GM12801 (cell line): ENCODE measurements around the gene CALML4.

Experiments
- TF ChIP-seq, protein P1 (sequence below): IDR thresholded peaks from one replicate; pipeline ENCODE4 v1.5.1; 2011; ENCODE audit warnings: control low read depth; ENCODE audit not compliant: insufficient read length; ENCODE audit errors: extremely low read depth

The CALML4 gene

DNA sequence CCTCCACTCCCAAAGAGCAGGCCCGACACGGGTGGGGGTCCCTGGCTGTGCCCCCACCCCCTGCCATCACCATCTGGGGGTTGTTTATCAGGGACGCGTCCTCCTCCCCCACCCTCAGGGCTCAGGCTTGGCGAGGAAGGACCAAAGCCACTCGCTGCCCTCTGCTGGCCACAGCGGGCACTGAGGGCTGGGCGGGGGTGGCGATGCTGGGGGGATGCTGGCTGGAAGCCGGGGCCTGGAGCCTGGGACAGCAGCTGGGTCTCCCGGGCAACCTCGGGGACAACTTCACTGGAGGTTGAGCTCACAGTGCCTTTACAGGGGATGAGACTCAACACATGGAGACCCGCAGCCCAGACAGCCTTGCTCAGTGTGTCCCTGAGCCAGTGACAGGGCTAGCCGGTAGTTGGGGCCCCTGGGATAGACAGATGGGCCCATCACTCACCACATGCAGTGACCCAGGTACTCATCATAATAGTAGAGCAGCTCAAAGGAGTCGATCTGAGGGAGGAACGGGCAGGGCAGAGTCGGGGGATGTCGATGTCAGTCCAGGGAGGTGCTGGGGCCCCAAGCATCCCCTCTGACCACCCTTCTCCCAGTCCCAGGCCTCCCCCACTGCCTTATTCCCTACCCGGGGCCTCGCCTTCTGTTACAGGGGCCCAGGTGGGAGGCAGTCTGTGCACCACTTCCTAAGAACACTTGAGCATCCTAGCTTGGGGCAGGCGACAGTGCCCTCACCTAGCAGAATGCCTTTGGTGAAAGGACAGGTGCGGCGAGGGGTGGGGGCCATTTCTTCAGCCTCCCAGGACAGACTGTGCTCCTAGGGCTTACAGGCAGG, 5.9 kb upstream of the CALML4 start:
- TF ChIP-seq, protein P1, sequence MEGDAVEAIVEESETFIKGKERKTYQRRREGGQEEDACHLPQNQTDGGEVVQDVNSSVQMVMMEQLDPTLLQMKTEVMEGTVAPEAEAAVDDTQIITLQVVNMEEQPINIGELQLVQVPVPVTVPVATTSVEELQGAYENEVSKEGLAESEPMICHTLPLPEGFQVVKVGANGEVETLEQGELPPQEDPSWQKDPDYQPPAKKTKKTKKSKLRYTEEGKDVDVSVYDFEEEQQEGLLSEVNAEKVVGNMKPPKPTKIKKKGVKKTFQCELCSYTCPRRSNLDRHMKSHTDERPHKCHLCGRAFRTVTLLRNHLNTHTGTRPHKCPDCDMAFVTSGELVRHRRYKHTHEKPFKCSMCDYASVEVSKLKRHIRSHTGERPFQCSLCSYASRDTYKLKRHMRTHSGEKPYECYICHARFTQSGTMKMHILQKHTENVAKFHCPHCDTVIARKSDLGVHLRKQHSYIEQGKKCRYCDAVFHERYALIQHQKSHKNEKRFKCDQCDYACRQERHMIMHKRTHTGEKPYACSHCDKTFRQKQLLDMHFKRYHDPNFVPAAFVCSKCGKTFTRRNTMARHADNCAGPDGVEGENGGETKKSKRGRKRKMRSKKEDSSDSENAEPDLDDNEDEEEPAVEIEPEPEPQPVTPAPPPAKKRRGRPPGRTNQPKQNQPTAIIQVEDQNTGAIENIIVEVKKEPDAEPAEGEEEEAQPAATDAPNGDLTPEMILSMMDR = no peak

DNA sequence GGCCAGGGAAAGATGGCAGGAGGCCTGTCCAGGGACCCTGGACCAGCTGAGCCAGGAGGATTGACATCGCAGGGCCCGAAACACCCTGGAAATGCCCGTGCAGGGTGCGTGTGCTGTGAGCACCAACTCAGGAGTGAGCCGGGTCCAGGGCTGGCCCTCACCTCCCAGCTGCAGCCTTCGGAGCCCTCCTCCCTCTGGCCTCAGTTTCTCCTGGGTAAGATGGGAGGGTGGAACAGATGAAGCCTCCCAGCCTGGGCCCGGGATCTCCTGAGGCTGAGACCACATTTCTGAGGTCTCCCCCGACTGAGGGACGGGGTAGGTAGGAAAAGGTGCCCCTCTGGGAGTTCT, 5.3 kb upstream of the CALML4 start:
- TF ChIP-seq, protein P1 = no peak

DNA sequence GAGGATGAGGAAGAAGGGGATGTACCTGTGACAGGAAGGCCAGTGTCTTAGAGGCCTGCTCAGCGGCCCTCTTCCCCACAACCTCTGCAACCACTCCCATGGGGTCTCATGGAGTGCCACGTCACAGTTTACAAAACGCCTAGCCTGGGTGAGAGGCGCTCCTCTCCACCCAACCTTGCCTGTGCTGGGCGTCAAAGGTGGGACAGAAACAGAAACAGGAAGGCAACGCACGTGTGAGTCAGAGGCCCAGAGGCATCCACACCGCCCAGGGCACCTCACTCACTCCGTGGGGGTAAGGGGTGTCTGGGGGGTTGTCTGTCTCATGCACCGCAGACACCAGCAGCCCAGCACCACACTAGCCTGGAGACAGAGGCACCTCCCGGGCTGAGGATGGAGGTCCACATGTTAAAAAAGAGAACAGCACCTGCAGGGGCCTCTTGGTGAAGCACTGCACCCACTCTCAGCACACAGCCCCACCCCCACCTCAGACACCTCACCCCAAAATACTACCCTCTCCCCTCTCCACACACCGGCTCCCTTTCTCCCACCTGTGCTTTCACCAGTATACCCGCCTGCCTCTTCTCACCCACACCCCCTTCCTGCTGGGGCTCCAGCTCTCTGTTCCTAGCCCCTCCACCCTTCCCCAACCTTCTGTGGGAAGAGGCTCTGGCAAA, 4.7 kb upstream of the CALML4 start:
- TF ChIP-seq, protein P1 = no peak

DNA sequence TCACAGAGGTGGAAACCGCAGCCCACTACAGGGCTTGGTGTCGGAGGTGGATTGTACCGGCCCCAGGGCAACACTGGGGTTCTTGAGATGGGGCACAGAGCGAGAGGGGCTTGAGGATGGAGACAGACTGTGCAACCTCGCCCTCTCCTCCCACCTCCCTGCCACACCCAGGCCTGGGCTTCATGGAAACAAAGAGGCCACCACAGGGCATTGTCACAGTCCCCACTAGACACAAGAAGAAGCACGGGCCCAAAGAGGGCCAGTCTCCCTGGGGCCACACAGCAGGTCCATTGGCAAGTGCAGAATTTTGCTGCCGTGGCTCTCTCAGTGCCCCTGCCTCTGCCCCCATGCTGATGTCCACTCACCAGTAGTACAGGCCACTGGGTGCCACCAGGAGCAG, 4.1 kb upstream of the CALML4 start:
- TF ChIP-seq, protein P1 = no peak

DNA sequence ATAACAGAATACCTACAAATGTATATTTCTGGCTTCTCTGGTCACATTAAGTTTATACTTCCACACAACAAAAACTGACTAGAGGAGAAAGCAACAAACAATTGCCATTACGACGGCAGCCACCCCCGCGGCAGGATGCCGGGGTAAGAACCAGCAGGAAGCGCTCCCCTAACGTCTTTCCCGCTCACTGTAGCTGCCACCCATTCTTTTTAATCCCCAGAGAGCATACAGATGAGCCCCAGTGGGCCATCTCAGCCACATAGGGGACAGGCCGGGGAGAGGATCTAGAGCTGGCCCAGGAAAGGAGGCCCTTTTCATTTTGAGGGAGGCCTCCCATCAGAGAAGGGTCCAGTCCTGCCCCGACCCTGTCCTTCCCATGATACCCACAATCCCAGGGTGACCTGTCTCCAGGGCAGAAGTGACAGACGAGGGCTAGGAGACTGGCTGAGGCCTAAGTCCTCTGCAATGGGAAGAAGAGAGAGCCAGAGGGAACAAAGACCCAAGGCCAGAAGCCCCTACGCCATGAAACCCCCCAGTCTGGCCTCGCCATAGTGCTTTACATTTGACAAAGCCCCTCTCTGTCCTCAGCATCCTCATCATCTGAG, 3.6 kb upstream of the CALML4 start:
- TF ChIP-seq, protein P1 = no peak

DNA sequence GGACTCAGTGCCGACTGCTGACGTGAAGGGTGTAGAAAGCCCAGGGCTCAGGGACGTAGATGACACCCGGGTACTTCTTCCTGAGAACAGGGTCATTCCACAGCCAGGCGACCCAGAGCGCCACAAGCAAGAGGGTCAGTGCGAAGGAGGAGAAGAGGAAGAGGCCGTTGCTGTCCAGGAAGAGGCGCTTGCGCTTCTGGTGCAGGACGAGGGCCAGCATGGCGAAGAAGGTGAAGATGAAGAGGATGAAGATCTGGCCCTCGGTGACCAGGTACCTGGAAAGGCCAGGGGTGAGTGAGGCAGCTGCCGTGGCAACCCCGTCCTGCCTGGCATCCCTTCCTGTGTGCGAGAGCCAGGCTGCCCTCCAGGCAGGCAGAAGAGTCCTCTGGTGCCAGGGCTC, 3.0 kb upstream of the CALML4 start:
- TF ChIP-seq, protein P1 = no peak

DNA sequence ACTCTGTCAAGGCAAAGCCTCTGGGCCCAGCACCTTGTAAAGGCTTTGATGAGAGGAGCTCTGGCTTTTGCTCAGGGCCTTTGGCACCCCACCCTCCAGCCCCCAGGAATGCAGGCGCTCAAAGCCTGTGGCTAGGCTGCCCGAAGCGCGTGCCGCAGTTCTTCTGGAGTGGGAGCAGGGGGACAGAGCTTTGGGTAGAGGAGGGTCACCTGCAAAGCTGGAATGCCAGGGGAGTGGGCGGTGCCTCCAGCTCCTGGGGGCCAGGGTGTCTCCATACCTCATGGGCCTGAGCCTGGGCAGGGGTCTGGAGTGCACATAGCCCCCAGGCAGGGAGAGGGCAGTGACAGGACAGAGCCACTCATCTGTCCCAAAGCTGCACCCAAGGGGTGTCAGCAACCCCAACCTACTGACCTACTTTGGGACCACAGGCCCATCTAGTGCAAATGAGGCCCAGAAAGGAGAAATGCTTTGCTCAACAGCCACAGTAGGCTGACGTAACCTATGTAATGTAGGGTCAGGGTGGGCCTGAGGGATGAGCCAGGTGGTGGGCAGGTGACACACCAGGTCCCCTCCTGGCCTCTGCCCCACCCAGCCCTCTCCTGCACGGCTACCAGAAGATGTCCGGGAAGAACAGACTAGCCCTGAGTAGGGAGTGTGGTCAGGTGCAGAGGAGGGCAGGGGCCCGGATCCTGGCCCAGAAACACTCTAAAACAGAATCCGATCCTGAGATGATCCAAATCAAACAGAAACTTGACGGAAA, 2.2 kb upstream of the CALML4 start:
- TF ChIP-seq, protein P1 = no peak
